NCI-H187 treated with DMSO at 0.1 percent for 48 hours (cell line): ENCODE data around the gene INHBE.
"Not testable (repeated sequence)": the region's sequence is repeated elsewhere in the genome, so short reads cannot be mapped to it uniquely, and the experiment has no call there.

Source experiments
- DNase-seq: peaks from one replicate; lab custom pipeline; 2025; lab: John Stamatoyannopoulos, UW

INHBE gene, protein sequence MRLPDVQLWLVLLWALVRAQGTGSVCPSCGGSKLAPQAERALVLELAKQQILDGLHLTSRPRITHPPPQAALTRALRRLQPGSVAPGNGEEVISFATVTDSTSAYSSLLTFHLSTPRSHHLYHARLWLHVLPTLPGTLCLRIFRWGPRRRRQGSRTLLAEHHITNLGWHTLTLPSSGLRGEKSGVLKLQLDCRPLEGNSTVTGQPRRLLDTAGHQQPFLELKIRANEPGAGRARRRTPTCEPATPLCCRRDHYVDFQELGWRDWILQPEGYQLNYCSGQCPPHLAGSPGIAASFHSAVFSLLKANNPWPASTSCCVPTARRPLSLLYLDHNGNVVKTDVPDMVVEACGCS

GRCh38 chr12:57454566-57455373, at the start of gene INHBE:
Gene INHBE, plus strand, starts transcription at chr12:57455307. Its CDS starts 230 bp downstream, at chr12:57455537.
- DNase-seq: no peak

DNA sequence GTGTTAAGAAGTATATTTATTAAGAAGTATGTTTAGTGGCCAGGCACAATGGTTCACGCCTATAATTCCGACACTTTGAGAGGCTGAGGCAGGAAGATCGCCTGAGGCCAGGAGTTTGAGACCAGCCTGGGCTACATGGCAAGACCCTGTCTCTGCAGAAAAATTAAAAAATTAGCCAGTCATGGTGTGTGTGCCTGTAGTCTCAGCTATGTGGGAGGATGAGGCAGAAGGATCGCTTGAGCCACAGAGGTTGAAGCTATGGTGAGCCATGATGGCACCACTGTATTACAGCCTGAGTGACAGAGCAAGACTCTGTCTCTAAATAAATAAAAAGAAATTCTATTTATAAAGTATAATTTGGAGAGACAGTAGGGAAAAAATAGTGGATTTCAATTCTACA, 44.6 kb upstream of the INHBE start:
- no peak for DNase-seq

- not testable (repeated sequence) for DNase-seq
Observed at GRCh38 chr12:57414160-57414559, 40.9 kb upstream of the INHBE start.

DNA sequence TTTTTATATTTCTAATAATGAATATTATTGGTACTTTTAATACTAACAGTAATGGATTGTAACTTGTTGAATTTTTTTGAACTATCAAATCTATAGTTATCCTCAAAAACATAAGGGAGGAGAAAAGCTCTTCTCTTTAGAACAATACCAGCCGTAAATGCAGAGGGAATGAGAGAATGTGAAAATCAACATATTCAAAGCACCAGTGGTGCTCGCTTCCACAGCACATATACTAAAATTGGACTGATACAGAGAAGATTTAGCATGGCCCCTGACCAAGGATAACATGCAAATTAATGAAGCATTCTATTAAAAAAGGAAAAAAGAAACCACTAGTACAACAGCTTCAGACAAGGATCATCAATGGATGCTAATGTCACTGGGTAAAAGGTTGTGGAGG, 40.0 kb upstream of the INHBE start:
- DNase-seq: no peak

- DNase-seq: no peak
Observed at GRCh38 chr12:57416039-57416996, 38.8 kb upstream of the INHBE start.

GRCh38 chr12:57418255-57418654, 36.9 kb upstream of the INHBE start:
- DNase-seq: no peak

DNA sequence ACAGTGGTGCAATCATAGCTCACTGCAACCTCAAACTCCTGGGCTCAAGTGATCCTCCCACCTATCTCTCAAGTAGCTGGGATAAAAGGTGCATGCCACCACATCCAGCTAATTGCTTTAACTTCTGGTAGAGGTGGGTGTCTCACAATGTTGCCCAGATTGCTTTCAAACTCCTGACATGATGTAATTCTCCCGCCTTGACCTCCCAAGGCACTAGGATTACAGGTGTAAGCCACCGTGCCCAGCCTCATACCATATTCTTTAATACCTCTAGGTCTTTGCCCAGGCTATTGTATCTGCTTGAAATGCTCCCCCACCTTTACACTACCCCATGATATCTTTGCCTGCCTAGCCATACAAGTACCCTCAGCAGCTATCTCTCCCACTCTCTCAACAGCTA, 35.6 kb upstream of the INHBE start:
- DNase-seq: no peak

GRCh38 chr12:57420482-57420881, 34.6 kb upstream of the INHBE start:
- DNase-seq: no peak

- not testable (repeated sequence) for DNase-seq
Observed at GRCh38 chr12:57426948-57427347, 28.2 kb upstream of the INHBE start.

DNA sequence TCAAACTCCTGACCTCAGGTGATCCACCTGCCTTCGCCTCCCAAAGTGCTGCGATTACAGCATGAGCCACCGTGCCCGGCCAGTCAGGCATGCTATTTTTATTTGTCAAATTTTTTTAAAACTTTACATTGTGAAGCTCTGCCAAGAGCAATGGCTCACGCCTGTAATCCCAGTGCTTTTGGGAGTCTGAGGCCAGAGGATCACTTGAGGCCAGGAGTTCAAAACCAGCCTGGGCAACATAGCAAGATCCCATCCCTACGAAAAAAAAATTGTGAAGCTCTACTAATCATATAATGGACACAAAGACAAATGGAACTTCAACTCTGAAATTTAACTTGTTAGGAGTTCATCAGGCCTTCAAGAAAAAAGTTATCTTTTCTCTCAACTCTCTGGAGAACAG, 26.1 kb upstream of the INHBE start:
- DNase-seq: no peak

GRCh38 chr12:57429473-57430111, 25.5 kb upstream of the INHBE start:
- no peak for DNase-seq

DNA sequence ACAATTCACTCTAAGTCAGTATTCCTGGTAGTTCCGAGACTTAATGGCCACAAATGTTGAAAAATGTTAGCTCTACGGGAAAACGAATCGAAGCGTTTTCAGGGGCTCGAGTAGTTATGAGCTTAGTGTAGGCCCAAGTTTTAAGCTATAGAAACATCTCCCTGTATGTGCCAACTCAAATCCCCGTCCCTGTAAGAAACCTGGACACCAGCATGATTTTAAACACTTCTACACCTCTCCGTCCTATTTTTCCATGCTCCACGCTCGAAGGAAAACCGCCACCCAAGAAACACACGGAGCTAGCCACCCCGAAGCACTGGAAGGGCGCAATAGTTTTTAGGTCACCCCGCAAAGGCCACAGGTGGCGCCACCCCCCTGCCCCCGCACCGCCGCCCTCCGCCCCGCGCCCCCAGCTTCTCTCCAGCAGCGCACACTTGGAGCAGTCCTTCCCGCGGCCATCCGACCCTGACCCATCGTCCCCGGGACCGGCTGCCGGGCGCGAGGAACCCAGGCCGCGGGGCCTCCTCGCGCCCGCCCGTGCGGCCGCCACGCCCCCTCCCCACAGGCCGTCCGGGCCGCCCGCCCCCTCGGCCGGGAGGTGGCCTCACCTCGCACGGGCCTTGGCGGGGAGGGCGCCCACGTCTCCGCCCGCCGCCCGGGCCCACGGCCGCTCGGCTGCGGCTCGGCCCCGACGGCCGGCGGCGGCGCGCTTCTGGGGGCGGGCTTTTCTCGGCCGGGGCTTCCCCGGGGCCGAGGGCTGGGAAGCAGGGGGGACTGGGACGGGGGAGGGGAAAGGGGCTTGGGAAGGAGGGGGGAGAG, 24.8 kb upstream of the INHBE start:
- DNase-seq: no peak

- DNase-seq: peak; percentile 81
Observed at GRCh38 chr12:57430931-57431566, 24.1 kb upstream of the INHBE start, which contains the start of gene R3HDM2. Gene R3HDM2, minus strand, starts transcription at chr12:57431043. Its CDS starts 120,615 bp downstream, at chr12:57310428.

- DNase-seq: no peak
Observed at GRCh38 chr12:57431654-57432188, 23.4 kb upstream of the INHBE start.

- DNase-seq: no peak
Observed at GRCh38 chr12:57433370-57433769, 21.7 kb upstream of the INHBE start.

- DNase-seq: no peak
Observed at GRCh38 chr12:57434517-57435223, 20.4 kb upstream of the INHBE start, which contains the start of gene INHBC. Gene INHBC, plus strand, starts transcription at chr12:57434784. Its CDS starts 103 bp downstream, at chr12:57434887.

DNA sequence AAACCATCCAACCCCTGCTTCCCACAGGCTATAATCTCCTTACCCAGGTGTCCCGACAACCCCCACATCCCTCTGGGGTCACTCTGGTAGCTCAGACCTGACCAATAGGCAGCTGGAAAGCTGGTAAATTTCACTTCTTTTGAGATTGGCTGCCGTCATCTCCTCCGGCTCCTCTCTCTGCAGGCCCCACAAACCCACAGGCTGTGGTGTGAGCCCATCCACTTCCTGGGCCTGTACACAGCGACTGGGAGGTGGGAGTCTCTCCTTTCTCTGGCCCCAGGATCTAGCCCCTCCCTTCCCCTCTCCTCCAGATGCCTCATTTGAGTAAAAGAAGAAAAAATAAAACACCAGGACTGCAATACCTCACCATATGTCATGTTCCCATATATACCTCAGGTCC, 19.8 kb upstream of the INHBE start:
- DNase-seq: no peak

DNA sequence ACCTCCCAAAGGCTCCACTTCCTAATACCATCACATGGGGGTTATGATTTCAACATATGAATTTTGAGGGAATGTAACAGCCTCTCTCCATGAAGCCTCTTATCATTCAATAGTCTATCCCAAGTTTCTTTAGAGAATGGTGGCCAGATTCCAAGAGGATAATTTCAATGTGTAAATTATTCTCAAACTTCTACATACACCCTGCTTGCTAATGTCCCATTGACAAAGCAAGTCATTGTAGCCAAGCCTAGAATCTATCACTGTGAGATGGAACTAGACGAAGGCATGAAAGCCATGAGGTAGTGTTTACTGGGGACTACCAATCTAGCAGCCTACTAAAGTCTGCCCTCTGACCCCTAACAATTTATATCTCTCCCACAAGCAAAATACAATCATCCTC, 16.7 kb upstream of the INHBE start:
- no peak for DNase-seq

DNA sequence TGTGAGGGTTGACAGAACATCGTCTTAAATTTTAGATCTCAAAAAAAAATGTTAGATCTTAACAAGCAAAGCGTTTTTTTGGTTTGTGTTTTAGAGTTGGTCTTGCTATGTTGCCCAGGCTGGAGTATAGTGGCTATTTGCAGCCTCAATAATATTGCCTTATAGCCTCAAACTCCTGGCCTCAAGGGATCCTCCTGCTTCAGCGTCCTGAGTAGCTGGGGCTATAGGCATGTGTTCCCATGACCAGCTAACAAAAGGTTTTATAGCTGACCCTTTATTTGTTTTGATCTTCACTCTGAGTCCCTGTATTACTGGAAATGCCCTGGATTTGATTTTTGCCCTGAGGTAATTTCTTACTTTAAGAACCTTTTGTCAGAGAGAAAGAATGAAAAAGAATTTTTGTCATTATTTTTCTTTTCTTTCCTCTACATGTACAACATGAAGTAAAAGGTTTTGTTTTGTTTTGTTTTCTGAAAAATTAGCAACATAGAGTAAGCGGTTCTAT, 15.3 kb upstream of the INHBE start:
- DNase-seq: no peak
